H9 (cell line): ENCODE measurements around the gene PLPP1. TPM values are rescaled to one million over a fixed set of nuclear protein-coding genes. Genes with fewer than 3 reads are reported as not detected.
A peak's percentile ranks its signal among the peaks of the same experiment; 100 is the strongest.

ENCODE experiments used
- DNase-seq: peaks from one replicate; pipeline ENCODE4 v3.0.0-alpha.2; 2017
- H2AFZ ChIP-seq: one replicate; pipeline ENCODE4 v1.6.1; 2013; ENCODE audit warnings: mild to moderate bottlenecking, low read length, control low read depth, moderate library complexity
- H2AK5ac ChIP-seq: 2 replicates; pipeline ENCODE4 v1.6.1; 2013; ENCODE audit warnings: low read length, control low read depth, mixed read lengths; ENCODE audit not compliant: insufficient read length
- H2BK120ac ChIP-seq: one replicate; pipeline ENCODE4 v1.6.1; 2013; ENCODE audit warnings: low read depth, mild to moderate bottlenecking, low read length, control low read depth, inconsistent platforms; ENCODE audit not compliant: poor library complexity, severe bottlenecking
- H2BK12ac ChIP-seq: 2 replicates; pipeline ENCODE4 v1.6.1; 2013; ENCODE audit warnings: low read length, control low read depth, mixed read lengths, low read depth; ENCODE audit not compliant: insufficient read length
- H2BK15ac ChIP-seq: 2 replicates; pipeline ENCODE4 v1.6.1; 2013; ENCODE audit warnings: low read depth, low read length, control low read depth
- H2BK20ac ChIP-seq: one replicate; pipeline ENCODE4 v1.6.1; 2013; ENCODE audit warnings: low read depth, mild to moderate bottlenecking, low read length, control low read depth, inconsistent platforms; ENCODE audit not compliant: poor library complexity, severe bottlenecking
- H2BK5ac ChIP-seq: 2 replicates; pipeline ENCODE4 v1.6.1; 2013; ENCODE audit warnings: low read length, control low read depth, mixed read lengths; ENCODE audit not compliant: insufficient read length
- H3K14ac ChIP-seq: 2 replicates; pipeline ENCODE4 v1.6.1; 2013; ENCODE audit warnings: low read length, control low read depth; ENCODE audit not compliant: insufficient read depth
- H3K18ac ChIP-seq: 2 replicates; pipeline ENCODE4 v1.6.1; 2013; ENCODE audit warnings: low read depth, mild to moderate bottlenecking, mixed read lengths, low read length, control low read depth; ENCODE audit not compliant: insufficient read length
- H3K23ac ChIP-seq: 2 replicates; pipeline ENCODE4 v1.6.1; 2013; ENCODE audit warnings: low read length, control low read depth, mixed read lengths, low read depth; ENCODE audit not compliant: insufficient read length
- H3K23me2 ChIP-seq: 2 replicates; pipeline ENCODE4 v1.6.1; 2013; ENCODE audit warnings: low read depth, mild to moderate bottlenecking, mixed read lengths, low read length, control low read depth; ENCODE audit not compliant: insufficient read length, poor library complexity, severe bottlenecking
- H3K27ac ChIP-seq: 2 replicates; pipeline ENCODE4 v1.5.1; 2013; ENCODE audit warnings: low read length, control low read depth, mixed read lengths, low read depth; ENCODE audit not compliant: insufficient read length
- H3K27me3 ChIP-seq: 2 replicates; pipeline ENCODE4 v1.6.1; 2013; ENCODE audit warnings: low read length, control low read depth, inconsistent platforms; ENCODE audit not compliant: insufficient read depth
- H3K4ac ChIP-seq: 2 replicates; pipeline ENCODE4 v1.6.1; 2013; ENCODE audit warnings: low read depth, mild to moderate bottlenecking, control low read depth, inconsistent platforms, low read length, moderate library complexity
- H3K4me1 ChIP-seq: 2 replicates; pipeline ENCODE4 v1.6.1; 2013; ENCODE audit warnings: low read length, control low read depth, inconsistent platforms; ENCODE audit not compliant: insufficient read depth
- H3K4me2 ChIP-seq: 2 replicates; pipeline ENCODE4 v1.6.1; 2013; ENCODE audit warnings: low read length, control low read depth, mixed read lengths; ENCODE audit not compliant: insufficient read length, insufficient read depth
- H3K56ac ChIP-seq: 2 replicates; pipeline ENCODE4 v1.6.1; 2013; ENCODE audit warnings: low read depth, mild to moderate bottlenecking, mixed read lengths, low read length, control low read depth; ENCODE audit not compliant: insufficient read length
- H3K79me1 ChIP-seq: 2 replicates; pipeline ENCODE4 v1.6.1; 2013; ENCODE audit warnings: low read depth, mild to moderate bottlenecking, moderate library complexity, low read length, control low read depth, inconsistent platforms; ENCODE audit not compliant: insufficient read depth, poor library complexity, severe bottlenecking
- H3K79me2 ChIP-seq: 2 replicates; pipeline ENCODE4 v1.6.1; 2013; ENCODE audit warnings: low read length, control low read depth, inconsistent platforms; ENCODE audit not compliant: insufficient read depth
- H3K9ac ChIP-seq: 2 replicates; pipeline ENCODE4 v1.6.1; 2013; ENCODE audit warnings: low read length, control low read depth, mixed read lengths; ENCODE audit not compliant: insufficient read length; ENCODE audit errors: extremely low read depth
- H3K9me3 ChIP-seq: one replicate; pipeline ENCODE4 v1.6.1; 2013; ENCODE audit warnings: low read depth, low read length, inconsistent platforms; ENCODE audit not compliant: control insufficient read depth
- H3T11ph ChIP-seq: one replicate; pipeline ENCODE4 v1.6.1; 2013; ENCODE audit warnings: mild to moderate bottlenecking, low read length, control low read depth, inconsistent platforms
- H4K20me1 ChIP-seq: one replicate; pipeline ENCODE4 v1.6.1; 2013; ENCODE audit not compliant: control insufficient read depth, insufficient read length, insufficient read depth
- H4K5ac ChIP-seq: 2 replicates; pipeline ENCODE4 v1.6.1; 2013; ENCODE audit warnings: low read depth, mild to moderate bottlenecking, mixed read lengths, low read length, control low read depth; ENCODE audit not compliant: insufficient read length
- H4K8ac ChIP-seq: replicated peaks from 2 replicates; pipeline ENCODE4 v1.6.1; 2013; ENCODE audit warnings: low read length, control low read depth, mixed read lengths, low read depth; ENCODE audit not compliant: insufficient read length
- H4K91ac ChIP-seq: 2 replicates; pipeline ENCODE4 v1.6.1; 2013; ENCODE audit warnings: low read depth, mild to moderate bottlenecking, moderate library complexity, mixed read lengths, low read length, control low read depth; ENCODE audit not compliant: insufficient read length
- H3K27ac Mint-ChIP-seq, 3 experiments: 2 replicates in 2 of 3; 3 replicates in 1 of 3; pipeline ENCODE4 v1.8.0; 2020 to 2021; ENCODE audit warnings: mixed read lengths in 3 of 3, mild to moderate bottlenecking in 1 of 3, moderate library complexity in 1 of 3
- H3K27me3 Mint-ChIP-seq: 2 replicates; pipeline ENCODE4 v1.8.0; 2021; ENCODE audit warnings: low read depth, mild to moderate bottlenecking, moderate library complexity, mixed read lengths
- H3K36me3 Mint-ChIP-seq, 3 experiments: 2 replicates in 2 of 3; 3 replicates in 1 of 3; pipeline ENCODE4 v1.8.0; 2020 to 2021; ENCODE audit warnings: low read depth in 3 of 3, mixed read lengths in 3 of 3; ENCODE audit not compliant: insufficient read depth in 1 of 3
- H3K4me1 Mint-ChIP-seq, 2 experiments: 2 replicates each; pipeline ENCODE4 v1.8.0; 2020; ENCODE audit warnings: mixed read lengths in 2 of 2
- H3K4me3 Mint-ChIP-seq, 2 experiments: 2 replicates in 1 of 2; 3 replicates in 1 of 2; pipeline ENCODE4 v1.8.0; 2020 to 2021; ENCODE audit warnings: mild to moderate bottlenecking in 2 of 2, mixed read lengths in 2 of 2, moderate library complexity in 1 of 2
- H3K9me3 Mint-ChIP-seq, 2 experiments: 2 replicates in 1 of 2; 3 replicates in 1 of 2; pipeline ENCODE4 v1.8.0; 2020; ENCODE audit warnings: mild to moderate bottlenecking in 2 of 2, mixed read lengths in 2 of 2, moderate library complexity in 1 of 2
- CTCF ChIP-seq: fragments of 200-600 bp; sonication (generic); conservative IDR thresholded peaks from 3 replicates; pipeline ENCODE4 v1.8.0; 2021; ENCODE audit warnings: antibody characterized with exemption, mild to moderate bottlenecking
- WGBS: extraction: QIAGEN DNeasy Blood & Tissue Kit; methylation state at CpG from one replicate; pipeline ENCODE4 v1.1.7; 2013; ENCODE audit warnings: missing lambda C conversion rate, low lambda C conversion rate, mixed read lengths; ENCODE audit not compliant: insufficient read length; ENCODE audit errors: extremely low coverage; 5-methylcytosine and 5-hydroxymethylcytosine counted together
- total RNA-seq: library from RNA; stranded (reverse); gene quantifications from 2 replicates; pipeline ENCODE4 v1.2.1, GENCODE V29; 2021

PLPP1 gene
- total RNA-seq, 1 experiment from 2014 or later = 85.9 TPM

GRCh38 chr5:55535199-55535905 is 588 bp upstream of the PLPP1 start:
- no peak overlapping the region for H3K23ac ChIP-seq
- H2BK20ac ChIP-seq = no peak overlapping the region
- no peak overlapping the region for H2BK15ac ChIP-seq
- Mint-ChIP-seq H3K36me3 (peaks cover 0 to 17% (median 13%) of the 10 kb centered on the region in 3 experiments; a peak in 4 of 7 replicates), H3K27ac (peak overlapping the region; percentile 86 to 99 (median 97)), H3K9me3 (no peaks in the 10 kb centered on the region), H3K27me3 (no peaks in the 10 kb centered on the region), H3K4me1 (peaks cover 47 to 51% of the 10 kb centered on the region in 2 experiments), H3K4me3 (peak overlapping the region; percentile 88)
- H2AFZ ChIP-seq = no peak overlapping the region
- peaks cover 9% of the 10 kb centered on the region for H3K23me2 ChIP-seq
- peaks cover 13% of the 10 kb centered on the region; the same call in 1 of the 2 replicates for H3K79me2 ChIP-seq
- no peak overlapping the region for H2BK5ac ChIP-seq
- H2BK12ac ChIP-seq = no peak overlapping the region
- no peak overlapping the region for H3T11ph ChIP-seq
- DNase-seq = no peak
- H2AK5ac ChIP-seq = no peak overlapping the region
- no peaks in the 10 kb centered on the region; the same call in 1 of the 2 replicates for H3K4me1 ChIP-seq
- no peaks in the 10 kb centered on the region for H3K79me1 ChIP-seq
- H3K9ac ChIP-seq = peak overlapping the region; percentile 75
- H3K14ac ChIP-seq = peak overlapping the region; percentile 94
- no peak overlapping the region for H4K91ac ChIP-seq
- no peak overlapping the region for H2BK120ac ChIP-seq
- H3K4me2 ChIP-seq = peak overlapping the region; percentile 94
- no peak for TF ChIP-seq CTCF
- no peak overlapping the region for H3K56ac ChIP-seq
- peaks cover 3% of the 10 kb centered on the region for H4K20me1 ChIP-seq
- no peak overlapping the region for H4K5ac ChIP-seq
- no peak overlapping the region for H3K4ac ChIP-seq
- H3K27ac ChIP-seq = peak overlapping the region; percentile 50
- no peaks in the 10 kb centered on the region for H3K27me3 ChIP-seq
- H3K9me3 ChIP-seq = no peaks in the 10 kb centered on the region
- WGBS = no CpG with 5 or more reads among the region's 19 CpGs
- H3K18ac ChIP-seq = peak overlapping the region; percentile 90
- H4K8ac ChIP-seq = no peak overlapping the region
